GM12891 (cell line): Measurements from ENCODE around the gene ANG.

Experiments
- PAX5 ChIP-seq: IDR thresholded peaks from 2 replicates; pipeline ENCODE4 v1.6.1; 2011; ENCODE audit warnings: low read length, moderate library complexity, mild to moderate bottlenecking; ENCODE audit not compliant: insufficient read depth, severe bottlenecking
- POLR2A ChIP-seq: IDR thresholded peaks from 2 replicates; pipeline ENCODE4 v1.6.1; 2011; ENCODE audit warnings: low read depth, low read length, control low read depth
- POLR2AphosphoS5 ChIP-seq: IDR thresholded peaks from 2 replicates; pipeline ENCODE4 v1.6.1; 2011; ENCODE audit warnings: low read depth, low read length, control low read depth
- SPI1 ChIP-seq: IDR thresholded peaks from 2 replicates; pipeline ENCODE4 v1.6.1; 2011; ENCODE audit warnings: low read depth, low read length, control low read depth
- TAF1 ChIP-seq: IDR thresholded peaks from 2 replicates; pipeline ENCODE4 v1.6.1; 2011; ENCODE audit warnings: low read depth, low read length, control low read depth

- no peak for TF ChIP-seq POLR2A
- no peak for TF ChIP-seq POLR2AphosphoS5
- no peak for TF ChIP-seq SPI1
- TF ChIP-seq TAF1 = no peak
- TF ChIP-seq PAX5 = no peak
Observed at GRCh38 chr14:20676072-20676471, 12.5 kb upstream of the ANG start.
